Neural cell (in vitro differentiated cells): Measurements from ENCODE around the gene GUCD1. TPM values are rescaled to one million over a fixed set of nuclear protein-coding genes. Genes with fewer than 3 reads are reported as not detected.
"Not testable (repeated sequence)": the region's sequence is repeated elsewhere in the genome, so short reads cannot be mapped to it uniquely, and the experiment has no call there.

Experiments used
- H2AFZ ChIP-seq: fragments of 200-600, 300-800 bp; sonication (generic), shearing (Covaris generic); 2 replicates; pipeline ENCODE4 v1.6.0; 2014; ENCODE audit warnings: low read depth, mild to moderate bottlenecking, antibody characterized with exemption, low read length, moderate library complexity
- H3F3A ChIP-seq: fragments of 200-600 bp; shearing (Covaris generic); 2 replicates; pipeline ENCODE4 v1.6.1; 2016; ENCODE audit warnings: mild to moderate bottlenecking, moderate library complexity, mixed read lengths, antibody characterized with exemption, low read length; ENCODE audit not compliant: insufficient read depth, poor library complexity, severe bottlenecking
- H3K27ac ChIP-seq: fragments of 200-600, 300-800 bp; sonication (generic), shearing (Covaris generic); 2 replicates; pipeline ENCODE4 v1.5.1; 2014; ENCODE audit warnings: mild to moderate bottlenecking, low read length, moderate library complexity
- H3K27me3 ChIP-seq: fragments of 300-800, 200-600 bp; sonication (generic), shearing (Covaris generic); 2 replicates; pipeline ENCODE4 v1.6.0; 2014; ENCODE audit warnings: mild to moderate bottlenecking, low read depth, low read length, moderate library complexity; ENCODE audit not compliant: insufficient read depth
- H3K36me3 ChIP-seq: fragments of 300-800, 200-600 bp; sonication (generic), shearing (Covaris generic); 2 replicates; pipeline ENCODE4 v1.5.1; 2014; ENCODE audit warnings: mild to moderate bottlenecking, antibody characterized with exemption, low read length, moderate library complexity; ENCODE audit not compliant: insufficient read depth
- H3K4me2 ChIP-seq: fragments of 300-800, 200-600 bp; sonication (generic), shearing (Covaris generic); 2 replicates; pipeline ENCODE4 v1.6.0; 2014; ENCODE audit warnings: mild to moderate bottlenecking, low read length
- H3K4me3 ChIP-seq: fragments of 300-800, 200-600 bp; sonication (generic), shearing (Covaris generic); 2 replicates; pipeline ENCODE4 v1.5.1; 2014; ENCODE audit warnings: mild to moderate bottlenecking, low read length, moderate library complexity
- H3K79me2 ChIP-seq: fragments of 200-600 bp; shearing (Covaris generic); replicated peaks from 2 replicates; pipeline ENCODE4 v1.6.0; 2014; ENCODE audit warnings: mild to moderate bottlenecking, low read length, moderate library complexity; ENCODE audit not compliant: insufficient read depth
- H3K9ac ChIP-seq: fragments of 300-800, 200-600 bp; sonication (generic), shearing (Covaris generic); 2 replicates; pipeline ENCODE4 v1.6.1; 2016; ENCODE audit warnings: mild to moderate bottlenecking, low read length, mixed read lengths
- H3K9me2 ChIP-seq: fragments of 200-600 bp; shearing (Covaris generic); 2 replicates; pipeline ENCODE4 v1.6.1; 2016; ENCODE audit warnings: mild to moderate bottlenecking, low read length, mixed read lengths; ENCODE audit not compliant: insufficient read depth
- H3K9me3 ChIP-seq: fragments of 200-600, 300-800 bp; sonication (generic), shearing (Covaris generic); 2 replicates; pipeline ENCODE4 v1.6.1; 2016; ENCODE audit warnings: mild to moderate bottlenecking, mixed run types, low read length, moderate library complexity, mixed read lengths
- H4K20me1 ChIP-seq: fragments of 200-600 bp; shearing (Covaris generic); 2 replicates; pipeline ENCODE4 v1.6.1; 2016; ENCODE audit warnings: mild to moderate bottlenecking, mixed run types; ENCODE audit not compliant: insufficient read depth
- EP300 ChIP-seq: fragments of 450-650 bp; conservative IDR thresholded peaks from 2 replicates; pipeline ENCODE4 v1.6.1; 2014; ENCODE audit warnings: antibody characterized with exemption, mild to moderate bottlenecking, moderate library complexity; ENCODE audit not compliant: poor library complexity, severe bottlenecking
- EZH2 ChIP-seq: fragments of 200-600, 300-800 bp; shearing (Covaris generic), sonication (generic); IDR thresholded peaks from 2 replicates; pipeline ENCODE4 v1.6.1; 2014; ENCODE audit warnings: antibody characterized with exemption, low read length, borderline replicate concordance, mild to moderate bottlenecking; ENCODE audit not compliant: insufficient read depth, poor library complexity, severe bottlenecking
- MXI1 ChIP-seq: fragments of 450-650 bp; conservative IDR thresholded peaks from 2 replicates; pipeline ENCODE4 v1.6.1; 2014; ENCODE audit warnings: antibody characterized with exemption, mild to moderate bottlenecking; ENCODE audit not compliant: poor library complexity, severe bottlenecking
- POLR2AphosphoS5 ChIP-seq: IDR thresholded peaks from 2 replicates; pipeline ENCODE4 v1.6.1; 2012
- SMC3 ChIP-seq: fragments of 450-650 bp; conservative IDR thresholded peaks from 2 replicates; pipeline ENCODE4 v1.6.1; 2014; ENCODE audit warnings: antibody characterized with exemption, mild to moderate bottlenecking, moderate library complexity; ENCODE audit not compliant: poor library complexity
- TAF1 ChIP-seq: IDR thresholded peaks from 2 replicates; pipeline ENCODE4 v1.6.1; 2012; ENCODE audit warnings: low read depth
- polyA plus RNA-seq: library from polyadenylated mRNA; depleted of rRNA; stranded (reverse); fragments of >200 nt; gene quantifications from 2 replicates; pipeline ENCODE4 v1.2.3, GENCODE V29; 2014
- TF ChIP-seq, protein P1 (sequence below): fragments of 450-650 bp; IDR thresholded peaks from 2 replicates; pipeline ENCODE4 v1.5.1; 2014; ENCODE audit warnings: antibody characterized with exemption, mild to moderate bottlenecking, moderate library complexity; ENCODE audit not compliant: poor library complexity, severe bottlenecking
- TF ChIP-seq, protein P2 (sequence below): IDR thresholded peaks from 2 replicates; pipeline ENCODE4 v1.6.1; 2012; ENCODE audit warnings: borderline replicate concordance

GUCD1 gene
- polyA plus RNA-seq, 1 donor from 2014 or later = 32.6 TPM

DNA sequence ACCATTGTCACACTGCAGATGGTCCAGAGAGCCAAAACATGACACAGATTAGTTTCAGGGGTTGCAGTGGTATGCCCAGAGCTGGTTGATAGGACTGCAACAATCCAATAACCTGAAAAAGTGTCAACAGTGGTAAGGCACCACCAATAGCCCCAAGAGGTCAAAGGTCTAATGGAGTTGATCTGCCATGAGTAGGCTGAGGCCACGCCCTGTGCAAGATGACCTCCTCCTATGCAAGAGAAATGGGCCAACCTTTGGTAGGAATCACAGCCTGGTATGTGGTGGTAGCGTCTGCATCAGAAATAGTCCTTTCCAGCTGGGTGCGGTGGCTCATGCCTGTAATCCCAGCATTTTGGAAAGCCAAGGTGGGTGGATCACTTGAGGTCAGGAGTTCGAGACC, 19.6 kb downstream of the GUCD1 start:
- Histone ChIP-seq H3F3A (no peaks in the 10 kb centered on the region), H3K36me3 (no peaks in the 10 kb centered on the region), H3K9ac (no peak overlapping the region), H3K27ac (no peak overlapping the region), H3K4me2 (no peak overlapping the region), H3K27me3 (no peaks in the 10 kb centered on the region), H3K79me2 (no peaks in the 10 kb centered on the region), H2AFZ (no peak overlapping the region), H3K4me3 (no peak overlapping the region), H3K9me2 (no peaks in the 10 kb centered on the region), H4K20me1 (no peaks in the 10 kb centered on the region), H3K9me3 (no peaks in the 10 kb centered on the region)
- no peak for TF ChIP-seq MXI1
- no peak for TF ChIP-seq SMC3
- no peak for TF ChIP-seq POLR2AphosphoS5
- TF ChIP-seq, protein P1, sequence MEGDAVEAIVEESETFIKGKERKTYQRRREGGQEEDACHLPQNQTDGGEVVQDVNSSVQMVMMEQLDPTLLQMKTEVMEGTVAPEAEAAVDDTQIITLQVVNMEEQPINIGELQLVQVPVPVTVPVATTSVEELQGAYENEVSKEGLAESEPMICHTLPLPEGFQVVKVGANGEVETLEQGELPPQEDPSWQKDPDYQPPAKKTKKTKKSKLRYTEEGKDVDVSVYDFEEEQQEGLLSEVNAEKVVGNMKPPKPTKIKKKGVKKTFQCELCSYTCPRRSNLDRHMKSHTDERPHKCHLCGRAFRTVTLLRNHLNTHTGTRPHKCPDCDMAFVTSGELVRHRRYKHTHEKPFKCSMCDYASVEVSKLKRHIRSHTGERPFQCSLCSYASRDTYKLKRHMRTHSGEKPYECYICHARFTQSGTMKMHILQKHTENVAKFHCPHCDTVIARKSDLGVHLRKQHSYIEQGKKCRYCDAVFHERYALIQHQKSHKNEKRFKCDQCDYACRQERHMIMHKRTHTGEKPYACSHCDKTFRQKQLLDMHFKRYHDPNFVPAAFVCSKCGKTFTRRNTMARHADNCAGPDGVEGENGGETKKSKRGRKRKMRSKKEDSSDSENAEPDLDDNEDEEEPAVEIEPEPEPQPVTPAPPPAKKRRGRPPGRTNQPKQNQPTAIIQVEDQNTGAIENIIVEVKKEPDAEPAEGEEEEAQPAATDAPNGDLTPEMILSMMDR = no peak
- TF ChIP-seq TAF1 = no peak

DNA sequence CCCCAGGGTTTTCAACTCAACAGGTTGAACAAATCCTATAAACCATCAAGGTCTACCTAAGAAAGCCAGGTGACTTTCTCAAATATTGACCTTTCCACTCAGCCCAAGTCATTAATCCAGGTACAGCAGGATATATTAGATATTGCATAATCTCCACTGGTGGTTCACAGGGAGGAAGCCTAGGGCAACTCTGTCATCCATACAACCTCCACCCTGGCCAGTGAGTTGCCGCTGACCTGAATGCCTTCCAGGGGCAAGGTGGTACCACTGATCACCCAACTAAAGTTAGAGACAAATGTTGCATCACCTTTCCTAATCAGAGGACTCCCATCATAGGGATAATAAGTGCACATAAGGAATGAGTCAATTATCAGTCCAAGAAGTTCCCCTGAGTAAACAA, 22.9 kb downstream of the GUCD1 start:
- Histone ChIP-seq H3K4me2 (no peak overlapping the region), H3K27ac (no peak overlapping the region), H3K9me2 (no peaks in the 10 kb centered on the region), H3F3A (no peaks in the 10 kb centered on the region), H4K20me1 (no peaks in the 10 kb centered on the region), H2AFZ (no peak overlapping the region), H3K9ac (no peak overlapping the region), H3K9me3 (no peaks in the 10 kb centered on the region), H3K36me3 (no peaks in the 10 kb centered on the region), H3K79me2 (no peaks in the 10 kb centered on the region), H3K27me3 (no peaks in the 10 kb centered on the region), H3K4me3 (no peak overlapping the region)
- TF ChIP-seq, protein P1 = no peak

DNA sequence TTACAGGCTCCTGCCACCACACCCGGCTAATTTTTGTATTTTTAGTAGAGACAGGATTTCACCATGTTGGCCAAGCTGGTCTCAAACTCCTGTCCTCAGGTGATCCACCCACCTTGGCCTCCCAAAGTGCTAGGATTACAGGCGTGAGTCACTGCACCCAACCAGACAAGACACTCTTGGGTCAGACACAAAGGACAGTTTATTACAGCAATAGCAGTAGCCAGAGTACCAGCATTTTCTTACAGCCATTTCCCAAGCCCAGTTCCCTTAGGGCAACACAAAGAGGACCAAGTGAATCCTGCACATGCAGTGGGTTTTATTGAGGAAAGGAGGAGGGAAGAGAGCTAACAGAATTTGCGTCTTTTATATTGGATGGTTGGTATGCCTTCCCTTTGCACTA, 24.0 kb downstream of the GUCD1 start:
- H3K9me3 ChIP-seq, H3K4me3 ChIP-seq, H4K20me1 ChIP-seq, H3K27ac ChIP-seq, H2AFZ ChIP-seq, H3K79me2 ChIP-seq, H3K36me3 ChIP-seq, H3F3A ChIP-seq, H3K4me2 ChIP-seq, H3K9me2 ChIP-seq, H3K27me3 ChIP-seq, H3K9ac ChIP-seq: not testable (repeated sequence)

DNA sequence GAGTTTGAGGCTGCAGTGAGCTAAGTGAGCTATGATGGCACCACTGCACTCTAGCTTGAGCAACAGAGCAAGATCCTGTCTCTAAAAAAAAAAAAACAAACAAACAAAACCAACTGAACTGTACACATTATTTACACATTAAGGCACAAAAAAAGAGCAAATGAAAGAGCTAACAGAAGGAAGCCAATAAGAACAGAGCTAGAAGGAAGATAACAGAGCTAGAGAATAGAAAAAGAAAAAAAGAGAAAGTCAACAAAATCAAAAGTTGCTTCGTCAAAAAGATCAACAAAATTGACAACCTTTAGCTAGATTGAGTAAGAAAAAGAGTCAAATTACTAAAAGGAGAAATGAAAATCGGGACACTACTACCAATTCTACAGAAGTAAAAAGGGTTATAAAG, 25.0 kb downstream of the GUCD1 start:
- no peak overlapping the region for H3K27ac ChIP-seq
- no peak overlapping the region for H2AFZ ChIP-seq
- no peaks in the 10 kb centered on the region for H3K79me2 ChIP-seq
- H3K4me2 ChIP-seq = no peak overlapping the region
- H4K20me1 ChIP-seq = no peaks in the 10 kb centered on the region
- no peaks in the 10 kb centered on the region for H3K9me3 ChIP-seq
- no peak for TF ChIP-seq MXI1
- TF ChIP-seq EZH2 = no peak
- no peak for TF ChIP-seq EP300
- no peak for TF ChIP-seq SMC3
- TF ChIP-seq, protein P1 = no peak
- TF ChIP-seq, protein P2, sequence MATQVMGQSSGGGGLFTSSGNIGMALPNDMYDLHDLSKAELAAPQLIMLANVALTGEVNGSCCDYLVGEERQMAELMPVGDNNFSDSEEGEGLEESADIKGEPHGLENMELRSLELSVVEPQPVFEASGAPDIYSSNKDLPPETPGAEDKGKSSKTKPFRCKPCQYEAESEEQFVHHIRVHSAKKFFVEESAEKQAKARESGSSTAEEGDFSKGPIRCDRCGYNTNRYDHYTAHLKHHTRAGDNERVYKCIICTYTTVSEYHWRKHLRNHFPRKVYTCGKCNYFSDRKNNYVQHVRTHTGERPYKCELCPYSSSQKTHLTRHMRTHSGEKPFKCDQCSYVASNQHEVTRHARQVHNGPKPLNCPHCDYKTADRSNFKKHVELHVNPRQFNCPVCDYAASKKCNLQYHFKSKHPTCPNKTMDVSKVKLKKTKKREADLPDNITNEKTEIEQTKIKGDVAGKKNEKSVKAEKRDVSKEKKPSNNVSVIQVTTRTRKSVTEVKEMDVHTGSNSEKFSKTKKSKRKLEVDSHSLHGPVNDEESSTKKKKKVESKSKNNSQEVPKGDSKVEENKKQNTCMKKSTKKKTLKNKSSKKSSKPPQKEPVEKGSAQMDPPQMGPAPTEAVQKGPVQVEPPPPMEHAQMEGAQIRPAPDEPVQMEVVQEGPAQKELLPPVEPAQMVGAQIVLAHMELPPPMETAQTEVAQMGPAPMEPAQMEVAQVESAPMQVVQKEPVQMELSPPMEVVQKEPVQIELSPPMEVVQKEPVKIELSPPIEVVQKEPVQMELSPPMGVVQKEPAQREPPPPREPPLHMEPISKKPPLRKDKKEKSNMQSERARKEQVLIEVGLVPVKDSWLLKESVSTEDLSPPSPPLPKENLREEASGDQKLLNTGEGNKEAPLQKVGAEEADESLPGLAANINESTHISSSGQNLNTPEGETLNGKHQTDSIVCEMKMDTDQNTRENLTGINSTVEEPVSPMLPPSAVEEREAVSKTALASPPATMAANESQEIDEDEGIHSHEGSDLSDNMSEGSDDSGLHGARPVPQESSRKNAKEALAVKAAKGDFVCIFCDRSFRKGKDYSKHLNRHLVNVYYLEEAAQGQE = no peak
- no peak overlapping the region for H3K4me3 ChIP-seq
- no peak overlapping the region for H3K9ac ChIP-seq
- no peaks in the 10 kb centered on the region for H3K27me3 ChIP-seq
- H3F3A ChIP-seq = no peaks in the 10 kb centered on the region
- no peaks in the 10 kb centered on the region for H3K36me3 ChIP-seq
- H3K9me2 ChIP-seq = no peaks in the 10 kb centered on the region
